NCI-H2171 treated with DMSO at 0.1 percent for 48 hours (cell line): ENCODE measurements around the gene MBD3L5.
"Not testable (repeated sequence)": the region's sequence is repeated elsewhere in the genome, so short reads cannot be mapped to it uniquely, and the experiment has no call there.

Experiments used
- DNase-seq: peaks from one replicate; lab custom pipeline; 2025; lab: John Stamatoyannopoulos, UW

Gene MBD3L5

GRCh38 chr19:7030278-7030677 is at the start of gene MBD3L5:
MBD3L5 (plus strand) TSS chr19:7030578; CDS start chr19:7030612, 34 bp downstream.
- not testable (repeated sequence) for DNase-seq

GRCh38 chr19:6983448-6983847 is 46.9 kb upstream of the MBD3L5 start:
- no peak for DNase-seq

- DNase-seq = no peak
Observed at GRCh38 chr19:6987850-6988249, 42.5 kb upstream of the MBD3L5 start.

GRCh38 chr19:6988257-6988656 is 42.1 kb upstream of the MBD3L5 start:
- DNase-seq = no peak

GRCh38 chr19:6995054-6995453 is 35.3 kb upstream of the MBD3L5 start:
- DNase-seq = no peak

- DNase-seq = no peak
Observed at GRCh38 chr19:6996810-6997209, 33.6 kb upstream of the MBD3L5 start.

GRCh38 chr19:6997679-6998445 is 32.5 kb upstream of the MBD3L5 start:
- no peak for DNase-seq

GRCh38 chr19:6999933-7000332 is 30.4 kb upstream of the MBD3L5 start:
- DNase-seq = no peak

- DNase-seq = no peak
Observed at GRCh38 chr19:7000333-7000732, 30.0 kb upstream of the MBD3L5 start.

GRCh38 chr19:7000816-7001215 is 29.6 kb upstream of the MBD3L5 start:
- DNase-seq = no peak

GRCh38 chr19:7004313-7004931 is 26.0 kb upstream of the MBD3L5 start:
- peak; percentile 37 for DNase-seq

- DNase-seq = peak; percentile 22
Observed at GRCh38 chr19:7006135-7006704, 24.2 kb upstream of the MBD3L5 start.

GRCh38 chr19:7007859-7008258 is 22.5 kb upstream of the MBD3L5 start:
- no peak for DNase-seq

- peak; percentile 28 for DNase-seq
Observed at GRCh38 chr19:7010722-7011593, 19.4 kb upstream of the MBD3L5 start.

- DNase-seq = no peak
Observed at GRCh38 chr19:7013678-7014077, 16.7 kb upstream of the MBD3L5 start.

GRCh38 chr19:7018828-7019227 is 11.6 kb upstream of the MBD3L5 start:
- DNase-seq = no peak

- DNase-seq = not testable (repeated sequence)
Observed at GRCh38 chr19:7021331-7021730, 9.0 kb upstream of the MBD3L5 start, which contains the start of gene MBD3L2B. MBD3L2B (minus strand) TSS chr19:7021431; CDS start chr19:7021397, 34 bp downstream.

GRCh38 chr19:7028790-7029189 is 1.6 kb upstream of the MBD3L5 start:
- not testable (repeated sequence) for DNase-seq

- not testable (repeated sequence) for DNase-seq
Observed at GRCh38 chr19:7040079-7040478, 9.7 kb downstream of the MBD3L5 start, which contains the start of gene MBD3L4. MBD3L4 (minus strand) TSS chr19:7040179; CDS start chr19:7040144, 35 bp downstream.

- not testable (repeated sequence) for DNase-seq
Observed at GRCh38 chr19:7041563-7041962, 11.2 kb downstream of the MBD3L5 start.

GRCh38 chr19:7049021-7049420 is 18.6 kb downstream of the MBD3L5 start, which contains the start of gene MBD3L2:
MBD3L2 (plus strand) TSS chr19:7049321; CDS start chr19:7049374, 53 bp downstream.
- DNase-seq = not testable (repeated sequence)

- DNase-seq = not testable (repeated sequence)
Observed at GRCh38 chr19:7051421-7051820, 21.0 kb downstream of the MBD3L5 start.
